Measurements from ENCODE around the gene MBTPS1.

GRCh38 chr16:84054916-84055315, 61.8 kb downstream of the MBTPS1 start:
- TF ChIP-seq CTCF (IDR thresholded peaks at IDR 0.05; ENCODE audit: low read depth, low read length) = no peak
- TF ChIP-seq EZH2phosphoT487 (IDR thresholded peaks at IDR 0.05; ENCODE audit: low read depth) = no peak
